HepG2 (cell line): ENCODE data around the gene XK.

Source experiments
- EP300 ChIP-seq, 3 experiments: sonication (generic) in 1 of 3; formaldehyde crosslinking in 1 of 3; IDR thresholded peaks; 2 replicates each; pipeline versions ENCODE4 v1.5.1 to v1.6.1; 2011 to 2020; ENCODE audit warnings: low read depth in 2 of 3, low read length in 2 of 3, borderline replicate concordance in 1 of 3, improper control_type of control experiment in 1 of 3, mild to moderate bottlenecking in 1 of 3, missing genetic modification reagents in 1 of 3, moderate library complexity in 1 of 3
- FOXM1 ChIP-seq: sonication (generic); formaldehyde crosslinking; IDR thresholded peaks from 2 replicates; pipeline ENCODE4 v1.5.0; 2020; ENCODE audit warnings: missing genetic modification reagents
- FOXP4 ChIP-seq: sonication (generic); formaldehyde crosslinking; IDR thresholded peaks from 2 replicates; pipeline ENCODE4 v1.4.0; 2020; ENCODE audit warnings: missing genetic modification reagents
- POLR2A ChIP-seq, 2 experiments: IDR thresholded peaks; 2 replicates each; pipeline ENCODE4 v1.6.1; 2011; ENCODE audit warnings: low read depth in 2 of 2, low read length in 2 of 2, mild to moderate bottlenecking in 1 of 2, moderate library complexity in 1 of 2; ENCODE audit not compliant: insufficient read depth in 1 of 2
- SRF ChIP-seq: IDR thresholded peaks from 2 replicates; pipeline ENCODE4 v1.6.1; 2011; ENCODE audit warnings: mild to moderate bottlenecking, low read depth, low read length, moderate library complexity
- ZNF101 ChIP-seq: sonication (generic); formaldehyde crosslinking; IDR thresholded peaks from 2 replicates; pipeline ENCODE4 v1.4.0; 2020; ENCODE audit warnings: mild to moderate bottlenecking, low read depth, missing genetic modification reagents, borderline replicate concordance
- ZNF335 ChIP-seq: sonication (generic); formaldehyde crosslinking; IDR thresholded peaks from 2 replicates; pipeline ENCODE4 v1.4.0; 2020; ENCODE audit warnings: missing genetic modification reagents
- ZNF746 ChIP-seq: sonication (generic); formaldehyde crosslinking; IDR thresholded peaks from 2 replicates; pipeline ENCODE4 v1.8.0; 2022; ENCODE audit warnings: mild to moderate bottlenecking, missing genetic modification reagents
- ZZZ3 ChIP-seq: sonication (generic); formaldehyde crosslinking; IDR thresholded peaks from 2 replicates; pipeline ENCODE4 v1.4.0; 2020; ENCODE audit warnings: missing genetic modification reagents, mild to moderate bottlenecking, borderline replicate concordance
- TF ChIP-seq, protein P1 (sequence below): sonication (generic); formaldehyde crosslinking; IDR thresholded peaks from 2 replicates; pipeline ENCODE4 v1.5.0; 2020; ENCODE audit warnings: mild to moderate bottlenecking, missing genetic modification reagents, moderate library complexity
- TF ChIP-seq, protein P2 (sequence below): sonication (generic); formaldehyde crosslinking; IDR thresholded peaks from 2 replicates; pipeline ENCODE4 v1.9.0; 2021; ENCODE audit warnings: missing genetic modification reagents, mild to moderate bottlenecking, borderline replicate concordance

GRCh38 chrX:37684426-37684825, 1.2 kb upstream of the XK start:
- TF ChIP-seq, protein P1, sequence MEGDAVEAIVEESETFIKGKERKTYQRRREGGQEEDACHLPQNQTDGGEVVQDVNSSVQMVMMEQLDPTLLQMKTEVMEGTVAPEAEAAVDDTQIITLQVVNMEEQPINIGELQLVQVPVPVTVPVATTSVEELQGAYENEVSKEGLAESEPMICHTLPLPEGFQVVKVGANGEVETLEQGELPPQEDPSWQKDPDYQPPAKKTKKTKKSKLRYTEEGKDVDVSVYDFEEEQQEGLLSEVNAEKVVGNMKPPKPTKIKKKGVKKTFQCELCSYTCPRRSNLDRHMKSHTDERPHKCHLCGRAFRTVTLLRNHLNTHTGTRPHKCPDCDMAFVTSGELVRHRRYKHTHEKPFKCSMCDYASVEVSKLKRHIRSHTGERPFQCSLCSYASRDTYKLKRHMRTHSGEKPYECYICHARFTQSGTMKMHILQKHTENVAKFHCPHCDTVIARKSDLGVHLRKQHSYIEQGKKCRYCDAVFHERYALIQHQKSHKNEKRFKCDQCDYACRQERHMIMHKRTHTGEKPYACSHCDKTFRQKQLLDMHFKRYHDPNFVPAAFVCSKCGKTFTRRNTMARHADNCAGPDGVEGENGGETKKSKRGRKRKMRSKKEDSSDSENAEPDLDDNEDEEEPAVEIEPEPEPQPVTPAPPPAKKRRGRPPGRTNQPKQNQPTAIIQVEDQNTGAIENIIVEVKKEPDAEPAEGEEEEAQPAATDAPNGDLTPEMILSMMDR (CRISPR knock-in tag): no peak
- no peak for TF ChIP-seq ZNF746 (CRISPR knock-in tag)
- TF ChIP-seq EP300 (IDR thresholded peaks at IDR 0.05; ENCODE audit: low read depth in 2 of 2, low read length in 2 of 2): no peak
- TF ChIP-seq EP300 (CRISPR knock-in tag; IDR thresholded peaks at IDR 0.05; ENCODE audit: borderline replicate concordance): no peak
- no peak for TF ChIP-seq SRF
- TF ChIP-seq ZNF335 (CRISPR knock-in tag): no peak
- no peak for TF ChIP-seq FOXM1 (CRISPR knock-in tag)
- TF ChIP-seq ZZZ3 (CRISPR knock-in tag): no peak
- TF ChIP-seq ZNF101: no peak
- TF ChIP-seq POLR2A (IDR thresholded peaks at IDR 0.05; ENCODE audit: insufficient read depth in 1 of 2, low read depth in 2 of 2, low read length in 2 of 2): no peak
- TF ChIP-seq FOXP4: no peak
- TF ChIP-seq, protein P2, sequence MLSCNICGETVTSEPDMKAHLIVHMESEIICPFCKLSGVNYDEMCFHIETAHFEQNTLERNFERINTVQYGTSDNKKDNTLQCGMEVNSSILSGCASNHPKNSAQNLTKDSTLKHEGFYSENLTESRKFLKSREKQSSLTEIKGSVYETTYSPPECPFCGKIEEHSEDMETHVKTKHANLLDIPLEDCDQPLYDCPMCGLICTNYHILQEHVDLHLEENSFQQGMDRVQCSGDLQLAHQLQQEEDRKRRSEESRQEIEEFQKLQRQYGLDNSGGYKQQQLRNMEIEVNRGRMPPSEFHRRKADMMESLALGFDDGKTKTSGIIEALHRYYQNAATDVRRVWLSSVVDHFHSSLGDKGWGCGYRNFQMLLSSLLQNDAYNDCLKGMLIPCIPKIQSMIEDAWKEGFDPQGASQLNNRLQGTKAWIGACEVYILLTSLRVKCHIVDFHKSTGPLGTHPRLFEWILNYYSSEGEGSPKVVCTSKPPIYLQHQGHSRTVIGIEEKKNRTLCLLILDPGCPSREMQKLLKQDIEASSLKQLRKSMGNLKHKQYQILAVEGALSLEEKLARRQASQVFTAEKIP (CRISPR knock-in tag): no peak
